ENCODE data around the gene HIVEP3.

HIVEP3 gene

GRCh38 chr1:41632781-41633575 lies 285.7 kb downstream of the HIVEP3 start:
- DNase-seq (ENCODE audit: low read depth in 2 of 2) = no peak

GRCh38 chr1:41631971-41632370 lies 286.8 kb downstream of the HIVEP3 start:
- DNase-seq (ENCODE audit: low read depth in 2 of 2) = no peak

- no peak for DNase-seq (ENCODE audit: low read depth in 2 of 2)
These were observed 287.6 kb downstream of the HIVEP3 start for GRCh38 chr1:41631154-41631553.

GRCh38 chr1:41629571-41629970 lies 289.2 kb downstream of the HIVEP3 start:
- DNase-seq (ENCODE audit: low read depth in 2 of 2) = no peak

- DNase-seq (ENCODE audit: low read depth in 2 of 2) = no peak
These were observed 289.6 kb downstream of the HIVEP3 start for GRCh38 chr1:41629141-41629540.

- no peak for DNase-seq (ENCODE audit: low read depth in 2 of 2)
These were observed 291.0 kb downstream of the HIVEP3 start for GRCh38 chr1:41627491-41628280.

- peak; percentile 48 to 64 for DNase-seq (ENCODE audit: low read depth in 2 of 2)
These were observed 291.9 kb downstream of the HIVEP3 start for GRCh38 chr1:41626616-41627375.

GRCh38 chr1:41626146-41626545 lies 292.6 kb downstream of the HIVEP3 start:
- DNase-seq (ENCODE audit: low read depth in 2 of 2) = no peak

- DNase-seq (ENCODE audit: low read depth in 2 of 2) = no peak
These were observed 295.0 kb downstream of the HIVEP3 start for GRCh38 chr1:41623736-41624135.

- DNase-seq (ENCODE audit: low read depth in 2 of 2) = no peak
These were observed 295.6 kb downstream of the HIVEP3 start for GRCh38 chr1:41622859-41623732.

GRCh38 chr1:41622402-41622801 lies 296.3 kb downstream of the HIVEP3 start:
- no peak for DNase-seq (ENCODE audit: low read depth in 2 of 2)

GRCh38 chr1:41621791-41622190 lies 296.9 kb downstream of the HIVEP3 start:
- no peak for DNase-seq (ENCODE audit: low read depth in 2 of 2)

- DNase-seq (ENCODE audit: low read depth in 2 of 2) = no peak
These were observed 297.5 kb downstream of the HIVEP3 start for GRCh38 chr1:41621256-41621655.

GRCh38 chr1:41620365-41621169 lies 298.2 kb downstream of the HIVEP3 start:
- DNase-seq (ENCODE audit: low read depth in 2 of 2) = no peak

GRCh38 chr1:41619511-41620364 lies 299.0 kb downstream of the HIVEP3 start:
- DNase-seq (ENCODE audit: low read depth in 2 of 2) = no peak

GRCh38 chr1:41618871-41619270 lies 299.9 kb downstream of the HIVEP3 start:
- no peak for DNase-seq (ENCODE audit: low read depth in 2 of 2)

- DNase-seq (ENCODE audit: low read depth in 2 of 2) = no peak
These were observed 300.5 kb downstream of the HIVEP3 start for GRCh38 chr1:41618066-41618825.

GRCh38 chr1:41617336-41617735 lies 301.4 kb downstream of the HIVEP3 start:
- no peak for DNase-seq (ENCODE audit: low read depth in 2 of 2)

GRCh38 chr1:41616563-41616962 lies 302.2 kb downstream of the HIVEP3 start:
- DNase-seq (ENCODE audit: low read depth in 2 of 2) = no peak
